ENCODE measurements around the gene VIPAS39. TPM values are rescaled to one million over a fixed set of nuclear protein-coding genes. Genes with fewer than 3 reads are reported as not detected.

Gene VIPAS39
- total and polyA plus RNA-seq, 4 donors = 5.6 to 13.9 (median 8.9) TPM

DNA sequence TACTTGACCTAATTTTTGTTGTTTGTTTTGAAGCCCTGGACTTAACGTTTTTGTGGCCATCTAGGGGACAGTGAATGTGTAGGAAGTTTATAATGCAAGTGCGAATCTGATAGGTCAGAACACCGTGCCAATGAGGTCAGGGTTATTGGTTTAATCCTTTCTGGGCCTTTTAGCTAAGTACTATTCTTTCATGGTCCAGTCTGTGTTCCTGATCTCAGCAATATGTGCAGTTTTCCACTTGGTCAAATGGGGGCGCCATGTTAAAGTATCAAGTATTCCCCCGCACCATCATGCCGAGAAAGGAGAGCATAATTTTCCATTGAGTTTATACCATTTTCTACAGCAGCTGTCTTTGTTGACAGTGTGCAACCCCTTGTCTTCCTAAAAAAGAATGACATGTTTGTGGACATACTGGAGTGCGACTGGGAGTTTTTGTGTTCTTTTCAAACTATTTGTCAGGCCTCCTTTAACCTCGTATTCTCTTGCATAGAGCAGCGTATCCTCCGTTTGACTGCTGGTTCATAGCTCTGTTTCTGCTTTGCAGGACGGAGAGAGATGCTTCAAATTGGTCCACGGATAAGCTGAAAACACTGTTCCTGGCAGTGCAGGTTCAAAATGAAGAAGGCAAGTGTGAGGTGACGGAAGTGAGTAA is 1.8 kb upstream of the VIPAS39 start:
- peaks cover 7 to 40% (median 34%) of the 10 kb centered on the region in 4 donors for H3K36me3 ChIP-seq (ENCODE audit: control insufficient read depth in 4 of 4, insufficient read depth in 3 of 4, low read depth in 1 of 4, low read length in 3 of 4)
- WGBS = 50% methylated on average over 13 of the region's 13 CpGs
- TF ChIP-seq RAD21 (IDR thresholded peaks at IDR 0.05) (peak; percentile 49 to 68), ZBTB33 (IDR thresholded peaks at IDR 0.05) (no peak)
- TF ChIP-seq, protein P1, sequence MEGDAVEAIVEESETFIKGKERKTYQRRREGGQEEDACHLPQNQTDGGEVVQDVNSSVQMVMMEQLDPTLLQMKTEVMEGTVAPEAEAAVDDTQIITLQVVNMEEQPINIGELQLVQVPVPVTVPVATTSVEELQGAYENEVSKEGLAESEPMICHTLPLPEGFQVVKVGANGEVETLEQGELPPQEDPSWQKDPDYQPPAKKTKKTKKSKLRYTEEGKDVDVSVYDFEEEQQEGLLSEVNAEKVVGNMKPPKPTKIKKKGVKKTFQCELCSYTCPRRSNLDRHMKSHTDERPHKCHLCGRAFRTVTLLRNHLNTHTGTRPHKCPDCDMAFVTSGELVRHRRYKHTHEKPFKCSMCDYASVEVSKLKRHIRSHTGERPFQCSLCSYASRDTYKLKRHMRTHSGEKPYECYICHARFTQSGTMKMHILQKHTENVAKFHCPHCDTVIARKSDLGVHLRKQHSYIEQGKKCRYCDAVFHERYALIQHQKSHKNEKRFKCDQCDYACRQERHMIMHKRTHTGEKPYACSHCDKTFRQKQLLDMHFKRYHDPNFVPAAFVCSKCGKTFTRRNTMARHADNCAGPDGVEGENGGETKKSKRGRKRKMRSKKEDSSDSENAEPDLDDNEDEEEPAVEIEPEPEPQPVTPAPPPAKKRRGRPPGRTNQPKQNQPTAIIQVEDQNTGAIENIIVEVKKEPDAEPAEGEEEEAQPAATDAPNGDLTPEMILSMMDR (IDR thresholded peaks at IDR 0.05; ENCODE audit: low read depth, low read length, missing input control) = peak; percentile 25
- no peaks in the 10 kb centered on the region for H3K27me3 ChIP-seq (ENCODE audit: control insufficient read depth in 4 of 4, insufficient read depth in 4 of 4, low read length in 3 of 4)
- H3K4me1 ChIP-seq (ENCODE audit: control insufficient read depth in 4 of 4, insufficient read depth in 4 of 4, low read length in 3 of 4) = peaks cover 0 to 30% (median 16%) of the 10 kb centered on the region in 4 donors
- peak overlapping the region; percentile 68 to 90 (median 88) for H3K4me3 ChIP-seq (ENCODE audit: low read depth in 1 of 3, low read length in 3 of 3)
- no peaks in the 10 kb centered on the region for H3K9me3 ChIP-seq (ENCODE audit: control insufficient read depth in 4 of 4, low read length in 3 of 4)
- H3K27ac ChIP-seq (ENCODE audit: low read depth in 1 of 2, low read length in 2 of 2) = no peak overlapping the region
- peak overlapping the region; percentile 79 to 99 for H3K9ac ChIP-seq (ENCODE audit: low read depth in 1 of 2, low read length in 2 of 2)
- peak; percentile 56 for DNase-seq (ENCODE audit: low spot score)

DNA sequence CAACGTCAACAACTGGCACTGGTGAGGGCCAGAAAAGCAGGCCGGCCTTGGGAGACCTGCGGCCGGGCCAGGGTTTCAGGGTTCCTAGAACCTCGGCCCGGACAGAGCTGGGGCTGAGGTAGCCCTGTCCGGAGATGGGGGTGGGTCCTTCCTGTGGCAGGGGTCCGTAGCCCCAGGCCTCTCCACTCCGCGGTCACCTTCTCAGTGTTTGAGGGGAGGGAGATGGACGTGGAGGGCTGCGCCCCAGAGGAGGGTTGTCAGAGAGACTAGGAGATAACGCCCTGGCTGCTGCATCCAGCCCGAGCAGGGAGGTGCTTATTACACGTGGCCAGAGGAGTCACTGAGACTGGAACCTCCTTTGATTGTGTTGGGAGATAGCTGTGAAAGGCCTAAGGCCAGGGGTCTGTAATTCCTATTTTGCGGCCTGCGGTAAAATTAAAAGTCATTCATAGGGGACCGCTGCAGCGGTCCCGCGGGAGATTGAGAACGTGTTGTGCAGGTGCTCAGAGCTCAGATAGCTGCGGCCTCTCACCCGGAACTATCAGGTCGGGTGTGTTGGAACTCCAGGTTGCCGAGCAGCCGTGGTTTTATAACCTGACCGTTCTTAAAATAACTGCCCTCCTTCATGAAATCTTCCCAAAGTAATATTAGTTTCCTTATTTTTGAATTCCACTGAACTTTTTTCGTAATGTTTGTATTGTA is 999 bp upstream of the VIPAS39 start:
- TF ChIP-seq REST (IDR thresholded peaks at IDR 0.05) (peak; percentile 10), ZBTB33 (IDR thresholded peaks at IDR 0.05) (no peak), RAD21 (IDR thresholded peaks at IDR 0.05) (no peak), TAF1 (conservative IDR thresholded peaks at IDR 0.05) (peak; percentile 9), FOXA1 (IDR thresholded peaks at IDR 0.05) (no peak), YY1 (IDR thresholded peaks at IDR 0.05) (no peak), GABPA (IDR thresholded peaks at IDR 0.05 in 1 of 2, conservative IDR thresholded peaks at IDR 0.05 in 1 of 2) (no peak), SP1 (IDR thresholded peaks at IDR 0.05) (no peak), NR2F2 (IDR thresholded peaks at IDR 0.05) (no peak), ATF3 (IDR thresholded peaks at IDR 0.05) (no peak), HNF4G (IDR thresholded peaks at IDR 0.05) (no peak), FOXA2 (IDR thresholded peaks at IDR 0.05) (no peak), MAX (IDR thresholded peaks at IDR 0.05) (peak; percentile 14), JUND (IDR thresholded peaks at IDR 0.05) (no peak), HNF4A (conservative IDR thresholded peaks at IDR 0.05) (no peak), EGR1 (IDR thresholded peaks at IDR 0.05; ENCODE audit: low read depth in 2 of 2) (no peak), RXRA (IDR thresholded peaks at IDR 0.05) (no peak)
- TF ChIP-seq, protein P1 (IDR thresholded peaks at IDR 0.05; ENCODE audit: low read depth, low read length, missing input control) = no peak
- Histone ChIP-seq H3K4me3 (ENCODE audit: low read depth in 1 of 3, low read length in 3 of 3) (peak overlapping the region; percentile 68 to 90 (median 88)), H3K4me1 (ENCODE audit: control insufficient read depth in 4 of 4, insufficient read depth in 4 of 4, low read length in 3 of 4) (peaks cover 0 to 30% (median 16%) of the 10 kb centered on the region in 4 donors), H3K27me3 (ENCODE audit: control insufficient read depth in 4 of 4, insufficient read depth in 4 of 4, low read length in 3 of 4) (no peaks in the 10 kb centered on the region), H3K9ac (ENCODE audit: low read depth in 1 of 2, low read length in 2 of 2) (peak overlapping the region; percentile 79 to 99), H3K36me3 (ENCODE audit: control insufficient read depth in 4 of 4, insufficient read depth in 3 of 4, low read depth in 1 of 4, low read length in 3 of 4) (peaks cover 7 to 32% (median 28%) of the 10 kb centered on the region in 4 donors), H3K9me3 (ENCODE audit: control insufficient read depth in 4 of 4, low read length in 3 of 4) (no peaks in the 10 kb centered on the region), H3K27ac (ENCODE audit: low read depth in 1 of 2, low read length in 2 of 2) (peak overlapping the region; percentile 86 to 99)
- peak; percentile 75 for DNase-seq (ENCODE audit: low spot score)
- under 1% methylated on average over 29 of the region's 29 CpGs for WGBS
